HG02852 (cell line): ENCODE measurements around the gene HOXA3.

Experiments
- ATAC-seq: cut with Tn5 transposase; IDR thresholded peaks from one replicate; pipeline ENCODE4 v1.9.1; 2021; ENCODE audit warnings: mild to moderate bottlenecking, moderate library complexity; ENCODE audit not compliant: unreplicated experiment

Gene HOXA3

GRCh38 chr7:27151931-27152815 lies at the start of gene HOXA3:
Gene HOXA3 (minus strand): TSS chr7:27152583. CDS start chr7:27110640, 41,943 bp downstream.
- ATAC-seq, result no peak

DNA sequence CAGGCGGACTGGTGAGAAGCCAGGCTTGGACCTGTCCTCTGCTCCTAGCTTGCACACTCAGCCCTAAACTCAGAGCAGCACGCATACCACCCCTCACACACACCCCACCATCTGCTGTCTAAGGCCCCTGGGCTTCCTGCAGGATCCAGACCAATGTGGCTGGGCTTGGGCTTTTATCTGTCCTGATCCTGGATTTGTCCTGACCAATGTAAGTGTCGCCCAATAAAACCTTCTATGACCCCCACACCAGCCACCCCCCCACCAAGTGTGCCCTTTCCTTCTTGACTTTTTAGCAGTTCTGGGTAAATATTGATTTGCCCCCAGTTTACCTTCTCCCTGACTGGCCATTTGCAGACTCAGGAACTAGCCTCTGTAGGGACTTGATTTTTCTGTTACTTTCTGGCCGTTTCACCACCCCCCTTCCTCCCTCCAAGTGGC lies 49.2 kb upstream of the HOXA3 start:
- ATAC-seq, result no peak

- no peak for ATAC-seq
Observed at GRCh38 chr7:27200761-27201579, 48.6 kb upstream of the HOXA3 start.

GRCh38 chr7:27199849-27200760 lies 47.7 kb upstream of the HOXA3 start, which contains the start of gene HOXA13:
Gene HOXA13 (minus strand): TSS chr7:27200091. CDS start chr7:27200077, 14 bp downstream.
- ATAC-seq, result no peak

DNA sequence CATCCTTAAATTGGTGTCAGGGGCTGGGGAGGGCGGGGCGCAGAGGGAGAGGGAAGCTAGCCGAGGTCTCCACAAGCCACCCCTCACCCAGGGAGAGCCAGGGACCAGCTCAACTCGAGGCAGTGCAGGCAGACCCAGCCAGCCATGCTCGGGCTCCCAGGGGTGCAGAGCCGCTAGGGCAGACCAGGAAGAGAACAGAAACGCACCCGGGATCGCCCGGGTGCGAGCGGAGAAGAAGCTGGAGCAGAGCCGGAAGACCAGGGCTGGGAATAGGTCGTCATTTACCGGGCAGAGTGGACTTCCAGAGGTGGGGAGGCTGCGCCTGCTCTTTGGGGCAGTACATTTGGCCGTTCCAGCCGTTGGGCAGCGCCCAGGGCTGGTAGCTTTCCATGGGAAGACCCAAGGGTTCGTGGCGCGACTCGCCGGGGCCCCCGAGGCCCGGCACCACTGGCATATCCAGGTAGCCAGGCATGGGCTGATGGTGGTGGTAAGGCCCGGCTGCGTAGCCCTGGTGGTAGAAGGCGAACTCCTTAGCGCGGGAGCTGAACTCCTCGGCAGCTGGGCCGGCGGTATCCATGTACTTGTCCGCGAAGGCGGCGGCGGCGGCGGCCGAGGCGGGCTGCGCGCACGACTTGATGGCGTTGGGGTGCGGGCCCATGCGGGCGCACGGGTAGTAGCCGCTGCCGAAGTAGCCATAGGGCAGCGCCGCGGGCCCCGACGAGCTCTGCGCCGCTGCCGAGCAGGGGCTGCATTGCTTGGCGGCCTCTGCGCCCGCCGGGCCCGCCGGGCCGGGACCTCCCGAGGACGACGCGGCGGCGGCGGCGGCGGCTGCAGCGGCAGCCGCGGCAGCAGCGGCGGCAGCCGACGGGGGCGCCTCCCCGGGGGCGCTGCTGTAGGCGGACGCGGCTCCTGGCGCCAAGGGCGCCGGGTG lies 46.8 kb upstream of the HOXA3 start:
- ATAC-seq, result no peak

DNA sequence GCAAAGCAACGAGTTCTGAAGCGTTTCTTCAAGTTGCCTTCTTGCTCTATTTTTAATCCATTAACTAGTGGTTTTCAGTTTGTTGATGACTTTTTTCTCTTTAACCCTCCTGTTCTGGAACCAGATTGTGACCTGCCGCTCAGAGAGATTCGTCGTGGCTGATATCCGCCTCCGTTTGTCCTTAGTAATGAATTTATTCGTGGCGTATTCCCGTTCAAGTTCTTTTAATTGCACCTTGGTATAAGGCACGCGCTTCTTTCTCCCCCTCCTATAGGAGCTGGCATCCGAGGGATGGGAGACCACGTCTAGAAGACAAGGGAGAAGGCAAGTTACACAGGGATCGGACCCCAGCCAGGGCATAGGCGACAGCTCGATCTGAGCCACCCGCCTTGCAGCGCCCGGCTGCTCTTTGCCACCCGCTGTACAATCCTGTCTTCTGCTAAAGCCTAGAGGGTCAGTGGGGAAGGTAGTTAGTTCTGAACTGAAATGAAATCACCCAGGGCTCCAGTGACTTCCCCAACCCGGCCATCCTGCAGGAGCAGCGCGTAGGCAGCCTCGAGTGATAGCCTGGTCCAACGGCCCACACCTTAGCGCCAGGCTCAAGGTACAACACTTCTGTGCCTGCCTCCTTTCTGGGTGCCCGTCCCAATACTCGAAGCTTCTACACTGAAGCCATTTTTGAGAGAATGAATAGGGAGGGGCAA lies 45.9 kb upstream of the HOXA3 start:
- no peak for ATAC-seq

- ATAC-seq, result no peak
Observed at GRCh38 chr7:27197137-27198042, 45.0 kb upstream of the HOXA3 start.

- no peak for ATAC-seq
Observed at GRCh38 chr7:27196287-27196767, 43.9 kb upstream of the HOXA3 start.

DNA sequence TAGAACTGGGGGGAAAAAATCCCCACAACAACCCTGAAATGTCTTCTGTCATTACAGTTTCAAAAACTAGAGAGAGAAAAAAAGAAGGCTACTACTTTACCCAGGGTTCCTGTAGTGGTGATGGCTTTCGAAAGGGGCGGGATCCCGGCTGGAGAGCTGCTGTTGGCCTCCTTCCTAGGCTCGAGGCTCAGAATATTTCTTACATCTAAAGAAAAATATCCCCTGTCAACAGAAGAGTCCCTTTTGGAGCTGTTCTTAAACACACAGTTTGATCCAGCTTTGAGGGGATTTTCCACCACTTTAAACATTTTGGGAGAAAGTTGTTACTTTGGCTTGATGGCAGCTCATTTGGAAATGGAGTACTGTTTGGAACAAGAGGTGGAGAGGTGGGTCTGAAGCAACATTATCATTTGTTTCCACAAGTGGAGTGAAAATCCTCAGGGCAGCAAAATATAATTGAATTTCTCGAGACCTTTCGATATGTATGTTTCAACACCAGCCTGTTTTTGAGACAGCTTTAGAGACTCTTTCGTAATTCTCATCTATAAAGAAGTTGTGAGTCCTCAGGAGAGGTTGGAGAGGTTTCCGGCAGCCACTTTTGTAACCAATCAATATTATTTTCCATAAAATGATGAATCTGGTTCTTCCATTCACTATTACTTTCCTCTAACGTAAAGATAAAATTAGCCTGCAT lies 42.5 kb upstream of the HOXA3 start:
- ATAC-seq, result no peak

GRCh38 chr7:27194002-27194352 lies 41.6 kb upstream of the HOXA3 start:
- no peak for ATAC-seq

DNA sequence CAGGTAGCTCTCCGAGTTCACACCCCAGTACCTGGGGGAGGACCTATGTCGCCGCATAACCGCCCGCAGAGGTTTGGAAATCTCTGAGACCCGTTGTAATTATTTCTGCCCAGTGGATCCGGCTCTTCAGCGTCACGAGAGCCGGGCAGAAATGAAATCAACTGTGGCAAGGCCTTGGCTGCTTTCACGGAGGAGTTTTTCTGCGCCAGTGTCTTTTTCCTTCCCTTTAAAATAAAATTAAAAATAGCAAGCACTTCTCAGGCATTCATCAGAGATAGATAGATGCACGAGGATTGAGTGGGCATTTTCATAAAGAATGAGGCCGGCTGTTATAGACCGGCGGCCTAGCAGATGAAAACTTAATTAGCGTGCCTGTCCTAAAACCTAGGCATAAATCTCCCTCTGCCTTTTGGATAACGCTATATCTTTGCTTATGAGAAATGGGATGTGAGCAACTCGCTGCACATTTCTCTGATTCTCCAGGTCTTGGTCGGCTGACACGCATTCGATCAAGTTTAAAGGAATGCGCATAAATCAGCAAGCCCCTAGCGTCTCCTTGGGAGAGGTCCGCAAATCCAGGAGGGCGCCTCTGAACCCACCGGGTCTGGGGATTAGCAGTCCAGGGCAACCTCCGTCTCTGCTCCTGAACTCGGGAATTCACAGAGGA lies 41.1 kb upstream of the HOXA3 start:
- ATAC-seq, result no peak

DNA sequence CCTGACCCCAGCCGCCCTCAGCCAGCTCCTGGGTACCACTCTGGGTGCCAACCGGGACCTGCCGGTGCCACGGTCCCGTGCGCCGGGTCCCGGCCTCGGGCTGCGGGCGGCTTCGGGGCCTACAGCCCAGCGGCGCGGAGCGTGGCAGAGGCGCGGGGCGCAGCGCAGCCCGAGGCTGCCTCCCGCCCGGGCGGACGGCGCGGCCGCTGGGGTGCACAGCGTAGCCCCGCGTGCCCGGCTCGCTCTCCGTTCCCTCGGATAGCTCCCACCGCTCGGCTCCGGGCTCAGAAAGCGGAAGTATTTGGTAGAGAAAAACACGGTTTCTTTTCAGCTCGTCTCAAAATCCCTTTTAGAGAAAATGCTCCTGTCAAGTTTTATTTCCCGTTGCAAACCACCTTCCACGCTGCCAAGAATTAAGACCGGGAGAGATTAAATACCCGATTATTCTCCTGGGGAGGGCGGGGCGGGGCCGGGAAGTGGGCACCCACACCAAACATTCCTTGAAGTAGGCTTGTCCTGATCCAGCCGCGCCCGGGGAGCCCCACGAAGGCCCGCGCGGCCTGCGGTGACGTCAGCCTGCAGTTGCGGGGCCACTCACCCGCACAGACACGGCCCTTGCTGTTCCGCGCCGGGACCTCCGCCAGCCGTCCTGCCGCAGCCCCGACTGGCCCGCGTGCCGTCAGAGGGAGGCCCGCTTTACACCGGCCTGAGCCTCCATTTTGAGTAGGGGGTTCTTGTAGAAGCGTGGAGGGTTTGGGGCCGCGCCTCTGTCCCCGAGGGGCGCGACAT lies 40.4 kb upstream of the HOXA3 start:
- no peak for ATAC-seq

- no peak for ATAC-seq
Observed at GRCh38 chr7:27191833-27192545, 39.6 kb upstream of the HOXA3 start.

- ATAC-seq, result no peak
Observed at GRCh38 chr7:27191161-27191731, 38.9 kb upstream of the HOXA3 start.
